Ectodermal cell (in vitro differentiated cells): ENCODE results near the gene PAK5.

Experiments used
- H3K27ac ChIP-seq: 2 replicates; pipeline ENCODE4 v1.7.0; 2013; ENCODE audit warnings: mild to moderate bottlenecking, low read depth, low read length; ENCODE audit not compliant: insufficient read depth, poor library complexity, severe bottlenecking
- H3K27me3 ChIP-seq: 2 replicates; pipeline ENCODE4 v1.7.0; 2013; ENCODE audit warnings: mild to moderate bottlenecking, low read length; ENCODE audit not compliant: insufficient read depth, control insufficient read depth, poor library complexity, severe bottlenecking
- H3K36me3 ChIP-seq: one replicate; pipeline ENCODE4 v1.7.0; 2013; ENCODE audit warnings: low read length; ENCODE audit not compliant: control insufficient read depth, insufficient read depth
- H3K4me1 ChIP-seq: one replicate; pipeline ENCODE4 v1.7.0; 2013; ENCODE audit warnings: low read length; ENCODE audit not compliant: control insufficient read depth, insufficient read depth
- H3K4me3 ChIP-seq: 2 replicates; pipeline ENCODE4 v1.7.0; 2013; ENCODE audit warnings: low read depth, low read length, control low read depth; ENCODE audit not compliant: insufficient read depth
- H3K9me3 ChIP-seq: 2 replicates; pipeline ENCODE4 v1.7.0; 2013; ENCODE audit warnings: mild to moderate bottlenecking, low read length, moderate library complexity; ENCODE audit not compliant: control insufficient read depth
- WGBS, 2 experiments: methylation state at CpG; one replicate each; pipeline ENCODE4 v1.1.7; 2013; ENCODE audit warnings: missing lambda C conversion rate in 2 of 2; 5-methylcytosine and 5-hydroxymethylcytosine counted together

Gene PAK5

GRCh38 chr20:9699181-9699580, 139.7 kb downstream of the PAK5 start:
- Histone ChIP-seq H3K9me3 (no peaks in the 10 kb centered on the region), H3K27me3 (no peaks in the 10 kb centered on the region), H3K4me1 (no peaks in the 10 kb centered on the region), H3K4me3 (no peak overlapping the region), H3K36me3 (no peaks in the 10 kb centered on the region), H3K27ac (no peak overlapping the region)

GRCh38 chr20:9689041-9689440, 149.8 kb downstream of the PAK5 start:
- WGBS, 2 experiments = 68 to 79% methylated on average over 4 to 5 of the region's 5 CpGs
- Histone ChIP-seq H3K36me3 (no peaks in the 10 kb centered on the region), H3K4me3 (no peak overlapping the region), H3K9me3 (no peaks in the 10 kb centered on the region), H3K4me1 (no peaks in the 10 kb centered on the region), H3K27me3 (no peaks in the 10 kb centered on the region), H3K27ac (no peak overlapping the region)

- Histone ChIP-seq H3K36me3 (no peaks in the 10 kb centered on the region), H3K4me3 (no peak overlapping the region), H3K4me1 (no peaks in the 10 kb centered on the region), H3K27ac (no peak overlapping the region), H3K9me3 (no peaks in the 10 kb centered on the region), H3K27me3 (no peaks in the 10 kb centered on the region)
- 90 to 92% methylated on average over 2 of the region's 2 CpGs for WGBS, 2 experiments
Observed at GRCh38 chr20:9686866-9687265, 152.0 kb downstream of the PAK5 start.

GRCh38 chr20:9686455-9686854, 152.4 kb downstream of the PAK5 start:
- Histone ChIP-seq H3K36me3 (no peaks in the 10 kb centered on the region), H3K27ac (no peak overlapping the region), H3K9me3 (no peaks in the 10 kb centered on the region), H3K27me3 (no peaks in the 10 kb centered on the region), H3K4me1 (no peaks in the 10 kb centered on the region), H3K4me3 (no peak overlapping the region)
- 59 to 62% methylated on average over 4 of the region's 4 CpGs for WGBS, 2 experiments

GRCh38 chr20:9686001-9686400, 152.9 kb downstream of the PAK5 start:
- H3K27ac ChIP-seq = no peak overlapping the region
- H3K9me3 ChIP-seq = no peaks in the 10 kb centered on the region
- H3K27me3 ChIP-seq = no peaks in the 10 kb centered on the region
- H3K4me3 ChIP-seq = no peak overlapping the region
- no peaks in the 10 kb centered on the region for H3K4me1 ChIP-seq
- no peaks in the 10 kb centered on the region for H3K36me3 ChIP-seq

- Histone ChIP-seq H3K27me3 (no peaks in the 10 kb centered on the region), H3K36me3 (no peaks in the 10 kb centered on the region), H3K4me1 (no peaks in the 10 kb centered on the region), H3K4me3 (no peak overlapping the region), H3K9me3 (no peaks in the 10 kb centered on the region), H3K27ac (no peak overlapping the region)
Observed at GRCh38 chr20:9685011-9685410, 153.9 kb downstream of the PAK5 start.

- Histone ChIP-seq H3K4me1 (no peaks in the 10 kb centered on the region), H3K4me3 (no peak overlapping the region)
- WGBS, 2 experiments = 89 to 94% methylated on average over 3 of the region's 3 CpGs
Observed at GRCh38 chr20:9677100-9677623, 161.7 kb downstream of the PAK5 start.

GRCh38 chr20:9672981-9673380, 165.9 kb downstream of the PAK5 start:
- H3K27me3 ChIP-seq = no peaks in the 10 kb centered on the region
- H3K4me3 ChIP-seq = no peak overlapping the region
- no peaks in the 10 kb centered on the region for H3K36me3 ChIP-seq
- no peak overlapping the region for H3K27ac ChIP-seq
- no peaks in the 10 kb centered on the region for H3K4me1 ChIP-seq
- H3K9me3 ChIP-seq = no peaks in the 10 kb centered on the region

More at GRCh38 chr20:9677100-9677623, 161.7 kb downstream of the PAK5 start:
- H3K27ac ChIP-seq = no peak overlapping the region
- no peaks in the 10 kb centered on the region for H3K36me3 ChIP-seq
- H3K9me3 ChIP-seq = no peaks in the 10 kb centered on the region
- no peaks in the 10 kb centered on the region for H3K27me3 ChIP-seq

- Histone ChIP-seq H3K36me3 (no peaks in the 10 kb centered on the region), H3K4me3 (no peak overlapping the region), H3K4me1 (no peaks in the 10 kb centered on the region), H3K27ac (no peak overlapping the region), H3K9me3 (no peaks in the 10 kb centered on the region), H3K27me3 (no peaks in the 10 kb centered on the region)
- WGBS, 2 experiments = 97% methylated on average over 2 of the region's 2 CpGs; no CpG with 5 or more reads in 1 of the 2 experiments
Observed at GRCh38 chr20:9672027-9672426, 166.8 kb downstream of the PAK5 start.

GRCh38 chr20:9668381-9668780, 170.5 kb downstream of the PAK5 start:
- 79 to 89% methylated on average over 4 of the region's 4 CpGs for WGBS, 2 experiments
- no peak overlapping the region for H3K4me3 ChIP-seq

GRCh38 chr20:9663423-9663822, 175.5 kb downstream of the PAK5 start:
- Histone ChIP-seq H3K27me3 (no peaks in the 10 kb centered on the region), H3K4me1 (no peaks in the 10 kb centered on the region), H3K4me3 (no peak overlapping the region), H3K9me3 (no peaks in the 10 kb centered on the region), H3K36me3 (no peaks in the 10 kb centered on the region), H3K27ac (no peak overlapping the region)
- WGBS, 2 experiments = 94 to 100% methylated on average over 1 to 3 of the region's 3 CpGs

More at GRCh38 chr20:9668381-9668780, 170.5 kb downstream of the PAK5 start:
- H3K4me1 ChIP-seq = no peaks in the 10 kb centered on the region
- no peak overlapping the region for H3K27ac ChIP-seq
- H3K36me3 ChIP-seq = no peaks in the 10 kb centered on the region
- no peaks in the 10 kb centered on the region for H3K27me3 ChIP-seq
- no peaks in the 10 kb centered on the region for H3K9me3 ChIP-seq
